HCT116 (cell line): ENCODE data around the gene ARHGEF17. TPM values are rescaled to one million over a fixed set of nuclear protein-coding genes. Genes with fewer than 3 reads are reported as not detected.

Experiments
- ATAC-seq: fragments of 200-7000 bp; cut with Tn5 transposase; 2 replicates; pipeline ENCODE4 v1.9.1; 2020; ENCODE audit warnings: mild to moderate bottlenecking, moderate library complexity
- BruUV-seq: library from RNA; stranded (reverse); fragments of 400-500 nt; replicated peaks from 2 replicates; lab custom pipeline; 2021; lab: Mats Ljungman, UMichigan
- CTCF ChIA-PET: fragments of 300-600 bp; sonication (Branson Sonifier 250); formaldehyde crosslinking; loops from one replicate; lab custom pipeline; 2021; ENCODE audit warnings: antibody characterized with exemption; lab: Charles Lee
- POLR2A ChIA-PET: fragments of 300-600, 350-600 bp; sonication (Branson Sonifier 250); formaldehyde crosslinking; loops from one replicate; lab custom pipeline; 2021; ENCODE audit warnings: antibody characterized with exemption; lab: Charles Lee
- RAD21 ChIA-PET, 2 experiments: fragments of 300-600 bp; sonication (Branson Sonifier 250); formaldehyde crosslinking; loops; one replicate each; lab custom pipeline; 2023; ENCODE audit warnings: low total read pairs in 2 of 2; ENCODE audit not compliant: uncharacterized antibody in 2 of 2, unreplicated experiment in 2 of 2, low non-redundant PET in 1 of 2; lab: Charles Lee
- DNase-seq: peaks from one replicate; pipeline ENCODE4 v3.0.0-alpha.2; 2010; ENCODE audit warnings: low read depth, low spot score
- H2AFZ ChIP-seq: fragments of 200-600 bp; shearing (Covaris generic), sonication (generic); 2 replicates; pipeline ENCODE4 v1.6.1; 2017; ENCODE audit warnings: low read depth, mixed run types, mixed read lengths, antibody characterized with exemption, low read length; ENCODE audit not compliant: poor library complexity, severe bottlenecking
- H3K27ac ChIP-seq: 2 replicates; pipeline ENCODE4 v1.5.1; 2012; ENCODE audit warnings: low read depth, low read length
- H3K27me3 ChIP-seq: fragments of 200-600 bp; sonication (generic); 2 replicates; pipeline ENCODE4 v1.6.1; 2016; ENCODE audit warnings: mixed run types, low read length, mixed read lengths; ENCODE audit not compliant: insufficient read depth
- H3K36me3 ChIP-seq, 2 experiments: fragments of 200-500 bp in 1 of 2; fragments of 200-600 bp in 1 of 2; sonication (Bioruptor generic) in 1 of 2; sonication (generic) in 1 of 2; 2 replicates each; pipeline versions ENCODE4 v1.5.1 to v1.6.1; 2014 to 2016; ENCODE audit warnings: low read length in 2 of 2, inconsistent platforms in 1 of 2, mixed read lengths in 1 of 2, mixed run types in 1 of 2; ENCODE audit not compliant: insufficient read depth in 2 of 2, control insufficient read depth in 1 of 2
- H3K4me1 ChIP-seq, 2 experiments: fragments of 200-600 bp in 1 of 2; sonication (generic) in 1 of 2; 2 replicates each; pipeline versions ENCODE4 v1.5.1 to v1.6.1; 2012 to 2017; ENCODE audit warnings: low read length in 2 of 2, inconsistent platforms in 1 of 2, mild to moderate bottlenecking in 1 of 2, mixed read lengths in 1 of 2, mixed run types in 1 of 2, moderate library complexity in 1 of 2; ENCODE audit not compliant: insufficient read depth in 2 of 2, control insufficient read depth in 1 of 2
- H3K4me2 ChIP-seq: fragments of 200-600 bp; sonication (generic); 2 replicates; pipeline ENCODE4 v1.6.1; 2017; ENCODE audit warnings: mixed run types, low read length, mixed read lengths
- H3K4me3 ChIP-seq, 2 experiments: fragments of 200-600 bp in 1 of 2; sonication (generic) in 1 of 2; replicated peaks in 1 of 2; 2 replicates each; pipeline ENCODE4 v1.5.1; 2011 to 2016; ENCODE audit warnings: low read length in 2 of 2, control low read depth in 1 of 2, low read depth in 1 of 2, mild to moderate bottlenecking in 1 of 2, mixed read lengths in 1 of 2, mixed run types in 1 of 2
- H3K79me2 ChIP-seq: fragments of 200-600 bp; sonication (generic); 2 replicates; pipeline ENCODE4 v1.6.1; 2017; ENCODE audit warnings: mild to moderate bottlenecking, mixed run types, low read length, moderate library complexity, mixed read lengths; ENCODE audit not compliant: insufficient read depth
- H3K9ac ChIP-seq: fragments of 200-600 bp; sonication (generic); 2 replicates; pipeline ENCODE4 v1.6.1; 2016; ENCODE audit warnings: low read length, mixed read lengths
- H3K9me2 ChIP-seq: fragments of 200-600 bp; sonication (generic), shearing (Covaris generic); 2 replicates; pipeline ENCODE4 v1.6.1; 2017; ENCODE audit warnings: mixed run types, mild to moderate bottlenecking, moderate library complexity; ENCODE audit not compliant: insufficient read depth
- H3K9me3 ChIP-seq, 2 experiments: fragments of 200-500 bp in 1 of 2; fragments of 200-600 bp in 1 of 2; sonication (Bioruptor generic) in 1 of 2; sonication (generic) in 1 of 2; 2 replicates each; pipeline ENCODE4 v1.6.1; 2014 to 2017; ENCODE audit warnings: low read length in 2 of 2, mixed read lengths in 2 of 2, inconsistent platforms in 1 of 2, low read depth in 1 of 2, mild to moderate bottlenecking in 1 of 2, mixed run types in 1 of 2, moderate library complexity in 1 of 2; ENCODE audit not compliant: control insufficient read depth in 1 of 2, insufficient read depth in 1 of 2
- H4K20me1 ChIP-seq: fragments of 200-600 bp; sonication (generic), shearing (Covaris generic); 2 replicates; pipeline ENCODE4 v1.6.1; 2017; ENCODE audit warnings: mixed run types, mild to moderate bottlenecking, moderate library complexity; ENCODE audit not compliant: insufficient read depth
- CBX3 ChIP-seq: IDR thresholded peaks from 2 replicates; pipeline ENCODE4 v1.6.1; 2012; ENCODE audit warnings: low read depth
- CEBPB ChIP-seq: IDR thresholded peaks from 2 replicates; pipeline ENCODE4 v1.6.1; 2012; ENCODE audit warnings: low read depth
- EGR1 ChIP-seq: IDR thresholded peaks from 2 replicates; pipeline ENCODE4 v1.6.1; 2012; ENCODE audit warnings: low read depth
- ELF1 ChIP-seq: IDR thresholded peaks from 2 replicates; pipeline ENCODE4 v1.6.1; 2012; ENCODE audit warnings: low read depth, borderline replicate concordance
- EZH2 ChIP-seq: fragments of 200-600 bp; sonication (generic); IDR thresholded peaks from 2 replicates; pipeline ENCODE4 v1.6.1; 2017; ENCODE audit warnings: antibody characterized with exemption, mixed run types
- FOSL1 ChIP-seq: IDR thresholded peaks from 2 replicates; pipeline ENCODE4 v1.6.1; 2012; ENCODE audit warnings: low read depth
- JUND ChIP-seq: IDR thresholded peaks from 2 replicates; pipeline ENCODE4 v1.6.1; 2012
- RAD21 ChIP-seq: IDR thresholded peaks from 2 replicates; pipeline ENCODE4 v1.6.1; 2012; ENCODE audit warnings: low read depth, mild to moderate bottlenecking
- SIN3A ChIP-seq: IDR thresholded peaks from 2 replicates; pipeline ENCODE4 v1.6.1; 2012; ENCODE audit warnings: low read depth
- SP1 ChIP-seq: IDR thresholded peaks from 2 replicates; pipeline ENCODE4 v1.6.1; 2012; ENCODE audit warnings: low read depth
- SRF ChIP-seq: IDR thresholded peaks from 2 replicates; pipeline ENCODE4 v1.6.1; 2012; ENCODE audit warnings: low read depth
- TCF7L2 ChIP-seq: IDR thresholded peaks from 2 replicates; pipeline ENCODE4 v1.7.0; 2011; ENCODE audit warnings: borderline replicate concordance, inconsistent platforms; ENCODE audit not compliant: insufficient read depth, insufficient read length; ENCODE audit errors: extremely low read depth
- YY1 ChIP-seq: IDR thresholded peaks from 2 replicates; pipeline ENCODE4 v1.6.1; 2011; ENCODE audit warnings: low read length, low read depth, moderate library complexity, mild to moderate bottlenecking; ENCODE audit not compliant: insufficient replicate concordance; ENCODE audit errors: extremely low read depth
- ZNF274 ChIP-seq: fragments of 200-500 bp; sonication (Bioruptor generic); IDR thresholded peaks from 2 replicates; pipeline ENCODE4 v1.6.1; 2014; ENCODE audit warnings: mild to moderate bottlenecking, low read depth, low read length, inconsistent platforms
- intact Hi-C: fragments of 100-400 bp; cut with micrococcal nuclease; formaldehyde crosslinking; loops from 2 replicates; pipeline ENCODE4 v1.10.0; 2022
- total RNA-seq: library from RNA; stranded (reverse); gene quantifications from one replicate; pipeline ENCODE4 v1.2.1, GENCODE V29; 2021; ENCODE audit not compliant: unreplicated experiment
- TF ChIP-seq, protein P1 (sequence below), 3 experiments: fragments of 200-600 bp in 1 of 3; sonication (generic) in 1 of 3; IDR thresholded peaks in 2 of 3; conservative IDR thresholded peaks in 1 of 3; 2 replicates each; pipeline ENCODE4 v1.5.1; 2012 to 2017; ENCODE audit warnings: low read depth in 2 of 3, low read length in 2 of 3, antibody characterized with exemption in 1 of 3, borderline replicate concordance in 1 of 3, control low read depth in 1 of 3, mild to moderate bottlenecking in 1 of 3, mixed read lengths in 1 of 3, mixed run types in 1 of 3, moderate library complexity in 1 of 3; ENCODE audit not compliant: insufficient read depth in 1 of 3
- TF ChIP-seq, protein P2 (sequence below): IDR thresholded peaks from 2 replicates; pipeline ENCODE4 v1.6.1; 2012
- TF ChIP-seq, protein P3 (sequence below): IDR thresholded peaks from 2 replicates; pipeline ENCODE4 v1.6.1; 2012; ENCODE audit warnings: low read depth
- TF ChIP-seq, protein P4 (sequence below): IDR thresholded peaks from 2 replicates; pipeline ENCODE4 v1.6.1; 2012

ARHGEF17 gene
- total RNA-seq, 1 experiment from 2014 or later: 18.2 TPM

DNA sequence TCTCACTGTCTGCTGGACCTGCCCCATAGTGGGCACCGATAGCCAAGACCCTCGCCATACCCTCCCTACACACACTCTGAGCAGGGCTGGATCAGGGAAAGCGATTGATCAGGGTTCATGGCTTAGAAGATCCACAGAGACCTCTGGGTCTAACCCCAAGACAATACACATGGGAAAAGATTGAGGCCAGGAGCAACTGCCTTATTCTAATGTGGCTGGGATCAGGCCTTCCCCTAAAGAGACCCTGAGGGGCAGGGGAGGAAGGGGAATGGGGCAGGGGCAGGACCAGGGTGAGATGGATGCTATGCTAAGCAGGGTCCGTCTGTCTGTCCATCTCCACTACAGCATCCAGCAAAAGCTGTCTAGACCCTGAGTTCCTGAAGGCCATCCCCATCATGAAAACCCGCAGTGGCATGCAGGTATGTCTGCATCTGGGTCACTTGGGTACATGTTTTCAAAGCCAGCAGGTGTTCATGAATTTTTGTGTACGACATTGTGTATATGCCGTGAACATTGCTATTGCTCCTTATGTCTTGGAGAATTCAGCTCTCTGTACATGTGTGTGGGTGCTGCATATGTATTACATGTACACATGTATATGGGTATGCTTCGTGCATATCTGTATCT lies 52.8 kb downstream of the ARHGEF17 start:
- no TSS peak for BruUV-seq
- no peak overlapping the region for H3K9ac ChIP-seq
- H2AFZ ChIP-seq: no peak overlapping the region
- TF ChIP-seq TCF7L2 (no peak), ZNF274 (no peak), ELF1 (no peak), CBX3 (no peak), SIN3A (no peak), SP1 (no peak), EZH2 (no peak), CEBPB (no peak), EGR1 (no peak), JUND (no peak), SRF (no peak), RAD21 (no peak), YY1 (no peak), FOSL1 (no peak)
- TF ChIP-seq, protein P1, sequence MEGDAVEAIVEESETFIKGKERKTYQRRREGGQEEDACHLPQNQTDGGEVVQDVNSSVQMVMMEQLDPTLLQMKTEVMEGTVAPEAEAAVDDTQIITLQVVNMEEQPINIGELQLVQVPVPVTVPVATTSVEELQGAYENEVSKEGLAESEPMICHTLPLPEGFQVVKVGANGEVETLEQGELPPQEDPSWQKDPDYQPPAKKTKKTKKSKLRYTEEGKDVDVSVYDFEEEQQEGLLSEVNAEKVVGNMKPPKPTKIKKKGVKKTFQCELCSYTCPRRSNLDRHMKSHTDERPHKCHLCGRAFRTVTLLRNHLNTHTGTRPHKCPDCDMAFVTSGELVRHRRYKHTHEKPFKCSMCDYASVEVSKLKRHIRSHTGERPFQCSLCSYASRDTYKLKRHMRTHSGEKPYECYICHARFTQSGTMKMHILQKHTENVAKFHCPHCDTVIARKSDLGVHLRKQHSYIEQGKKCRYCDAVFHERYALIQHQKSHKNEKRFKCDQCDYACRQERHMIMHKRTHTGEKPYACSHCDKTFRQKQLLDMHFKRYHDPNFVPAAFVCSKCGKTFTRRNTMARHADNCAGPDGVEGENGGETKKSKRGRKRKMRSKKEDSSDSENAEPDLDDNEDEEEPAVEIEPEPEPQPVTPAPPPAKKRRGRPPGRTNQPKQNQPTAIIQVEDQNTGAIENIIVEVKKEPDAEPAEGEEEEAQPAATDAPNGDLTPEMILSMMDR (IDR thresholded peaks at IDR 0.05 in 2 of 3, conservative IDR thresholded peaks at IDR 0.05 in 1 of 3; ENCODE audit: borderline replicate concordance in 1 of 3, insufficient read depth in 1 of 3, low read depth in 2 of 3, low read length in 2 of 3): no peak
- TF ChIP-seq, protein P2, sequence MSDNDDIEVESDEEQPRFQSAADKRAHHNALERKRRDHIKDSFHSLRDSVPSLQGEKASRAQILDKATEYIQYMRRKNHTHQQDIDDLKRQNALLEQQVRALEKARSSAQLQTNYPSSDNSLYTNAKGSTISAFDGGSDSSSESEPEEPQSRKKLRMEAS: no peak
- TF ChIP-seq, protein P3, sequence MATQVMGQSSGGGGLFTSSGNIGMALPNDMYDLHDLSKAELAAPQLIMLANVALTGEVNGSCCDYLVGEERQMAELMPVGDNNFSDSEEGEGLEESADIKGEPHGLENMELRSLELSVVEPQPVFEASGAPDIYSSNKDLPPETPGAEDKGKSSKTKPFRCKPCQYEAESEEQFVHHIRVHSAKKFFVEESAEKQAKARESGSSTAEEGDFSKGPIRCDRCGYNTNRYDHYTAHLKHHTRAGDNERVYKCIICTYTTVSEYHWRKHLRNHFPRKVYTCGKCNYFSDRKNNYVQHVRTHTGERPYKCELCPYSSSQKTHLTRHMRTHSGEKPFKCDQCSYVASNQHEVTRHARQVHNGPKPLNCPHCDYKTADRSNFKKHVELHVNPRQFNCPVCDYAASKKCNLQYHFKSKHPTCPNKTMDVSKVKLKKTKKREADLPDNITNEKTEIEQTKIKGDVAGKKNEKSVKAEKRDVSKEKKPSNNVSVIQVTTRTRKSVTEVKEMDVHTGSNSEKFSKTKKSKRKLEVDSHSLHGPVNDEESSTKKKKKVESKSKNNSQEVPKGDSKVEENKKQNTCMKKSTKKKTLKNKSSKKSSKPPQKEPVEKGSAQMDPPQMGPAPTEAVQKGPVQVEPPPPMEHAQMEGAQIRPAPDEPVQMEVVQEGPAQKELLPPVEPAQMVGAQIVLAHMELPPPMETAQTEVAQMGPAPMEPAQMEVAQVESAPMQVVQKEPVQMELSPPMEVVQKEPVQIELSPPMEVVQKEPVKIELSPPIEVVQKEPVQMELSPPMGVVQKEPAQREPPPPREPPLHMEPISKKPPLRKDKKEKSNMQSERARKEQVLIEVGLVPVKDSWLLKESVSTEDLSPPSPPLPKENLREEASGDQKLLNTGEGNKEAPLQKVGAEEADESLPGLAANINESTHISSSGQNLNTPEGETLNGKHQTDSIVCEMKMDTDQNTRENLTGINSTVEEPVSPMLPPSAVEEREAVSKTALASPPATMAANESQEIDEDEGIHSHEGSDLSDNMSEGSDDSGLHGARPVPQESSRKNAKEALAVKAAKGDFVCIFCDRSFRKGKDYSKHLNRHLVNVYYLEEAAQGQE: no peak
- TF ChIP-seq, protein P4, sequence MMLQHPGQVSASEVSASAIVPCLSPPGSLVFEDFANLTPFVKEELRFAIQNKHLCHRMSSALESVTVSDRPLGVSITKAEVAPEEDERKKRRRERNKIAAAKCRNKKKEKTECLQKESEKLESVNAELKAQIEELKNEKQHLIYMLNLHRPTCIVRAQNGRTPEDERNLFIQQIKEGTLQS: no peak
- TF ChIP-seq, all 23 proteins: peak for 0
- H4K20me1 ChIP-seq: no peaks in the 10 kb centered on the region
- no peaks in the 10 kb centered on the region for H3K9me2 ChIP-seq
- H3K79me2 ChIP-seq: no peaks in the 10 kb centered on the region
- H3K36me3 ChIP-seq: no peaks in the 10 kb centered on the region; a peak in 1 of 4 replicates
- no peak overlapping the region for H3K4me2 ChIP-seq
- RAD21 ChIA-PET: interaction anchor here (1.1 to 1.3 kb wide), 2 partner anchors 33 to 54 kb away, joined by 3 to 5 read pairs; no protein-coding TSS in a partner anchor
- DNase-seq (no peak), ATAC-seq (no peak)
- no peaks in the 10 kb centered on the region for H3K27me3 ChIP-seq
- no peaks in the 10 kb centered on the region for H3K9me3 ChIP-seq
- intact Hi-C loops: no loop called here
- POLR2A ChIA-PET: no interaction called here
- no peak overlapping the region for H3K4me3 ChIP-seq
- peaks cover 0 to 14% of the 10 kb centered on the region in 2 experiments; a peak in 1 of 4 replicates for H3K4me1 ChIP-seq
- CTCF ChIA-PET: interaction anchor here (0.8 to 3.3 kb wide), 9 partner anchors 9 to 54 kb away, joined by 3 to 40 read pairs (median 5); no protein-coding TSS in a partner anchor
- H3K27ac ChIP-seq: no peak overlapping the region
